ENCODE measurements around the gene USP2.

Gene USP2

DNA sequence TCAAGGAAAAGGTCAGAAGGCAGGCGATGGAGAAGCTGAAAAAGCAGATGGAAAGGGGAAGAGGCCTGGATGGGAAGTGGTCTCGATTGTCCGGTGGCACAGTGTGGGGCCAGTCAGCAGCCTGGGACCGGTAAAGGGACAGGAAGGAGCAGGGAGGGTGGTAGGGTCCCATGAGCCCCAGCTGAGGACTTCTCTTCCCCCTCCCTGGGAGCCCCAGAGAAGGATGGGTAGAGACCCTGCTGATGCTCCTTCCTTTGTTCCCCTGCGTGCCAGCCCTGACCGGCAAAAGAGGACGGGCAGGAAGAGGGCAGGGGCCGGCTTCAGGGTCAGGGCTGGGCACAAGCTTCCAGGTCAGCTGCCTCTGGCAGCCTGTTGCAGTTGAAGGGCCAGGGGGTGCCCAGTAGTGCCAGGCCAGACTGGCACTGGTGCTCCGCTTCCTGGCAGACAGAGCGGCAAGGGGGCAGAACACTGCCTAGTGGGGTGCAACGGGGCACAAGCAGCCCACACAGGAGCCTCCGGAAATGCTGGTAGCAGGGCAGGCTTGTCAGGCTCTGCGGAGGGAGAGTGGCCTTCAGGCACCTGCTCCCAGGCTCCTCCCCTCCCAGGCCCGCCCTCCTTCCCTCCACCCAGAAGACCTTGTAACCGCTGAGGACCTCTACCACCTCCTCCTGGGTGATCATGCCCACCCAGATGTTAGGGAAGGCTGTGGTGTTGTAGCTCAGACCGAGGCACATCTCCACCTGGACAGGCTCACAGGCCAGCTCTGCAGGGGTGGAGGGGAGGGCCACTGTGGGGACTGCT is 40.1 kb downstream of the USP2 start:
- DNase-seq (ENCODE audit: low read depth in 2 of 2), result no peak

DNA sequence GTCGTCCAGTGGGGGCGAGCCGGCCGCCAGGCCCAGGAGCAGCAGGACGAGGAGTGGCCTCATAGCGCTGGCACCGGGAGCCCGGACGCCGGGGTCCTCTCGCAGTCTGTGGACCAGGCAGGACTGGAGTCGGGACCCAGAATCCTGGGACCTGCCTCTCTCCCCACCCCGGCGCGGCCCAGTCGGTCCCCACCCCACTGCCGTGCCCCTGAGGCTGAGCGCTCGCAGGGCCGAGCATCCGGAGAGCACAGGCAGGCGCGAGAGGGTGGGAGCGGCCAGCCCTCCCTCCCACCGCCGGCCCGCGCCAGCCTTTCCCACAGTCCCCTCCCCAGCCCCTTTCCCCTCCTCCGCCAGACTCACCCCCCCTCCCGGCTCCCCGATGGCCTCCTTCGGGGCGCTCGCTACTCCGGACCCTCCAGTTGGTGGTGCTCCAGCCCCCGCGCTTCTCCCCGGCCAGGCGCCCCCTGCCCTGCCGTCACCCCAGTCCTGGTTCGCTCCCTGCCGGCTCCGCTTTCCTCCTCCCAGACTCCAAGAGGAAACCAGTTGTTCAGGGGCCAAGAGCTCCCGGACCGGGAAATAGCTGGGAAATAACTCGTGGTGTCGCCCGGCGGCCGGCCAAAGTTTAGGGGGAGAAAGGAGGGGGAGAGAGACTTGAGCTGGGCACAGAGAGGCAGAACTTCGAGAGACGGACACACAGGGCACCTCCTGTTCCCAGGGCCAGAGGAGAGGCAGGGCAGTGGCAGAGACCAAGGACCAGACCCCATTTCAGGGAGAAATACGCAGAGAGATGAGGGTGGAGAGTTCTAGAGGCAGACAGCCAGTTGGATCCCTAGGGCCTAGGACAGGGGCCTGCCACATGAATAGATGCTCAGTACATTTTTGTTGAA is 40.9 kb downstream of the USP2 start, which contains the start of gene C1QTNF5:
C1QTNF5 (minus strand) TSS at position 549 of the 887 bp plus-strand sequence; CDS start at position 63, 486 bp downstream.
- DNase-seq (ENCODE audit: low read depth in 2 of 2), result no peak

DNA sequence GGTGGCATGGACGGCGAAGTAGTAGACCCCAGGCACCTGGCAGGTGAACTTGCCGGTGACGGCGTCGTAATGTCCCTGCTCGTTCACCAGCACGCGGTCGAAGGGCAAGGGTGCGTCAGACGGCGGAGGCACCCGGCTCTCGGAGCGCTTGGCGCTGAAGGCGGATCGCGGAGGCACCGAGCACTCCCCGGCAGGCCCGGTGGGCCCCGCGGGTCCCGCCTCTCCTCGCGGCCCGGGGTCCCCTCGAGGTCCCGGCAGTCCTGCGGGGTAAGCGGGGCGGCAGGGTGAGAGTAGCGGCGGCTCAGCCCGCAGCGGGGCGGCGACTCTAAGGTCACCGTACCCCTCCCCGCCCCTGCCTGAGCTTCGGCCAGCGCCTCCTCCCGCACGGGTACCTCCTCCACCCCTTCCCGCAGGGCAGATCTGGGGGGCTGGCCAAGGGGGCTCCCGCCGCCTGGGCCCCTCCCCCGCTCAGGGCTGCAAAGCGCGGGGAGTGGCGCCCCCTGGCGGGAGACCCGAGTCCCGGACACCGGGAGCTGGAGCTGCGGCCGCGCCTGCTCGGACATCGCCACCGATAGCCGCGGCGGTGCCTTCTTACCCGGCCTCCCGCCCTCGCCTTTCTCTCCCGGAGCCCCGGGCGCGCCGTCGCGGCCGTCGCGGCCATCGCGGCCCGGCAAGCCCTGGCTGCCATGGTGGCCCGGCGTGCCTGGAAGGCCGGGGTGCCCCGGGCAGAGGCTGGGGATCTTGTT is 41.7 kb downstream of the USP2 start:
- no peak for DNase-seq (ENCODE audit: low read depth in 2 of 2)

DNA sequence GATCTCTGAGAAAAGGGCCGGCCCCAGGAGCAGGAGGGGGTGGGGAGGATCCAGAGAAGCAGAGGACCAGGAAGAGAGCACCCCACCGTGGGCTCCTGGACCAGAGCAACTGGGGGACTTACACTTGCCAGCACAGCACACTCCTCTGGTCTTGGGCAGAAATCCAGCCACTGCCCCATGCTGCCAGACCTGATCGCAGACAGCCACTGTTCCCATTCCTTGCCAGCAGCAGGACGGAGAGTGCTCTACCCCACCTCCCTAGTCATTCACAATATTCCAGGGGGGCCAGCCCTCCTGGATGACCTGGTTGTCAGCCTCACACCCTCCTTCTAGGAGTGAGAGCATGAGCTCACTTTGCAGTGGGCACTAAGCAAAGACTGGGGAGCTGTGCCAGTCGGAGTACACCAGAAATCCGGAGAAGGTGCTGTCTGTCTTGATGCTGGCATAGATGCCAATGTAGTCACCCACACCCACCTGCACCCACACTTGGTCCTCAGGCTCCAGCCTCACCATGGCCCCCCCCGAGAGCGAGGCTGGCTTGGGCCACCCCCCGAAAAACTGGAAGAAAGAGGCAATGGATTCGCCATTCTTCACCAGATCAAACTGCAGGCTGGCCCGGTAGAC is 42.4 kb downstream of the USP2 start:
- DNase-seq (ENCODE audit: low read depth in 2 of 2), result no peak

DNA sequence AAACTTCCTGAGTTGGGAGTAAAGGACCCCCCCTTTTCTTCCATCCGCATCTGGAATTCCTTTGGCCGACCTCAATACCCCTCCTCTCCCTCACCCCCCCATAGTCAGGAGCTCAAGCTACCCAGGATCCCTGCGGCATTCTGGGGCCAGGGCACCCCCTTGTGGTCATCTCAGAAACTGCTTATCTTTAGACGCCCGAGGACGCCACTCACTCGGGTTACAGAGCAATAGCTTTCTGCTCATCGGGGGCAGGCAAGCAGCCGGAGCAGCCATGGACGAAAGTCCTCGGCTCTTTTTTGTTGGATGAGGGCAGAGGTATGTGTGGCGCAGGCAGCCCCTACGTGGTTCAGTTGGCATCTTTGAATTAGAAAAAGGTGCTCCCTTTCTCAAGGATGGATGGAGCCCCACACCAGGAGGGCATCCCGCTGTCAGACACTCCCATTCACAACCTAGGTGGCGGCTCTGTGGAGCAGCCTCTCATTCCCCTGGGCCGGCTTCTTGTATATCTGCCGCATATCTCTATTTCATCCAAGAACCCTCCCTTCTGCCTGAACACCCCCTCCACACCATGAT is 43.1 kb downstream of the USP2 start:
- peak; percentile 70 to 72 for DNase-seq (ENCODE audit: low read depth in 2 of 2)

DNA sequence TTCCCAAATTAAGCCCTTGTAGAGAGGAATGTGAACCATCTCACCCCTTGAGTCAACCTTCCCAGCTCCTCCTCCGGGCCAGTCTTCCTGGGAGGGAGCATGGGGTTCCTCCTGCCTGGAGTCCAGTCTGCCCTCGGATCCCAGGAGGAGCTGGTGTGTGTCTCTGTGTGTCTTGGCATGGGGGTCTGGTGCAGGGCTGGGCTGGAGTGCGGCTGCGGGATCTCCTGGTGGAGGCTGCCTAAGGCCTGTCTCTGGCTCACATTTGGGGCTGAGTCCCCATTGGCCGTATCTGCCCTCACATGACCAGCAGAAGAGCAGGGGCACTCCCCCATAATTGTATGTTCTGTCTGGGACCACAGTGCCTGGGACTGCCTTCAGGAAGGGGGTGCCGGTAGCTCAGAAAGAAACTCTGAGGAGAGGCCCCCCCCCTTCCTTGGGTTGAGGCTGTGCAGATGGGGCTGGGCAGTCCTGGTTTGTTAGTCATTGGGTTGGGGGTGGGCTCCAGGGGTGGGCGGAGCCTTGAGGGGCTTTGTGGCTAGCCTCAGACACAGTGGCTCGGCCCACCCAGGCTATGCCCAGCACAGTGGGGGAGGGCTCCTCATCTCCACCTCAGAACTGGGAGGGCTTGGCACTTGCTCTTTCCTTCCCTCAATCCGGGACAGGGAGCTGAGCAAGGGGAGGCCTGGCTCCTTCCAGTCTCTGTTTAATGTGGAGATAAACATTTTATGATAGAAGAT is 43.7 kb downstream of the USP2 start:
- DNase-seq (ENCODE audit: low read depth in 2 of 2), result peak; percentile 71 to 72

DNA sequence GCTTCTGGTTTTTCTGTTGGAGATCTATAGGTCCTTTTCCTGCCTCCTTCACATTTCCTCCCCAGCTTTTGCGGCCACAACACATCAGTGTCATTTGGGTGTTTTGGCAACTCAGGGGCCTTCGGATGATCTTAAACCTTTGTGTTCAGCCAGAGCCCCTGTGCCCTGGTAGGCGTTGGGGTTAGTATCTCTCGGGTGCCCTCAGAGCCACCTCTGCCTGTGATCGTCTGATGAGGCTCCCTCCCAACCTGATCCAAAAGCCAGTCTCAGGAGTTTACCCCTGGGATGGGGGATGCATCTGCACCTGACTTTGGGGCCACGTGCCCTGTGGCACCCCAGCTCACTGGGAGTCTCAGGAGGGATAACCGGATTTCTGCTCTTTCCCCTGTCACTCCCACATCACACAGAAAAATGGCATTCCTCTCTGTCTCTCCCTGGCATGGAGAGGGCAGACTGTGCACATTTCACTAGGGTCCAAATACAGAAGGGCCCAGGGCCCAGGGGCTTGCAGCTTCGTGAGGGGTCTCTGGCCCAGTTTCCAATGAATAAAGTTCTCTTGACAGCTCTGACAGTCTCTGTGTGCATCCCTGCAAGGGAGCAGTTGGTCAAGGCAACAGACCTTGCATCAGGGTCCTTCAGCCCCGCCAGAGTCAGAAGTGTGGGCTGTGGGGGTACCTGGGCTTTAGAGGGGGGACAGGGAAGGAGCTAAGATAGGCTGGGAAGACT is 44.6 kb downstream of the USP2 start:
- no peak for DNase-seq (ENCODE audit: low read depth in 2 of 2)

DNA sequence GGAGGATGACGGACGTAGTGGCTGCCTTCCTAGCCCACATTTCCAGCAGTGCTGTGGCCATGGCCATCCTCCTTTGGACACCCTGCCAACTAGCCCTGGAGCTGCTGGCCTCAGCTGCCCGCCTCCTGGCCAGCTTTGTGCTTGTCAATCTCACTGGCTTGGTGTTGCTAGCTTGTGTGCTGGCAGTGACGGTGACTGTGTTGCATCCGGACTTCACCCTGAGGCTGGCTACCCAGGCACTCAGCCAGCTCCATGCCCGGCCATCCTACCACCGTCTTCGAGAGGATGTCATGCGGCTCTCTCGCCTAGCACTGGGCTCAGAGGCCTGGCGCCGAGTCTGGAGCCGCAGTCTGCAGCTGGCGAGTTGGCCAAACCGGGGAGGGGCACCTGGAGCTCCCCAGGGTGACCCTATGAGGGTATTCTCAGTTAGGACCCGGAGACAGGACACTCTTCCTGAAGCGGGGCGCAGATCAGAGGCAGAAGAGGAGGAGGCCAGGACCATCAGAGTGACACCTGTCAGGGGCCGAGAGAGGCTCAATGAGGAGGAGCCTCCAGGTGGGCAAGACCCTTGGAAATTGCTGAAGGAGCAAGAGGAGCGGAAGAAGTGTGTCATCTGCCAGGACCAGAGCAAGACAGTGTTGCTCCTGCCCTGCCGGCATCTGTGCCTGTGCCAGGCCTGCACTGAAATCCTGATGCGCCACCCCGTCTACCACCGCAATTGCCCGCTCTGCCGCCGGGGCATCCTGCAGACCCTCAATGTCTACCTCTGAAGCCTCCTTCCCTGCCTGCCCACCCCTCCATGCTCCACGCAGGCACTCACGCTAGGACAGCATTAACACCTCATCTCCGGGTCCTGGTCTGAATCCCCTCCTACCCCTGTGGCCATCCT is 45.6 kb downstream of the USP2 start:
- no peak for DNase-seq (ENCODE audit: low read depth in 2 of 2)

DNA sequence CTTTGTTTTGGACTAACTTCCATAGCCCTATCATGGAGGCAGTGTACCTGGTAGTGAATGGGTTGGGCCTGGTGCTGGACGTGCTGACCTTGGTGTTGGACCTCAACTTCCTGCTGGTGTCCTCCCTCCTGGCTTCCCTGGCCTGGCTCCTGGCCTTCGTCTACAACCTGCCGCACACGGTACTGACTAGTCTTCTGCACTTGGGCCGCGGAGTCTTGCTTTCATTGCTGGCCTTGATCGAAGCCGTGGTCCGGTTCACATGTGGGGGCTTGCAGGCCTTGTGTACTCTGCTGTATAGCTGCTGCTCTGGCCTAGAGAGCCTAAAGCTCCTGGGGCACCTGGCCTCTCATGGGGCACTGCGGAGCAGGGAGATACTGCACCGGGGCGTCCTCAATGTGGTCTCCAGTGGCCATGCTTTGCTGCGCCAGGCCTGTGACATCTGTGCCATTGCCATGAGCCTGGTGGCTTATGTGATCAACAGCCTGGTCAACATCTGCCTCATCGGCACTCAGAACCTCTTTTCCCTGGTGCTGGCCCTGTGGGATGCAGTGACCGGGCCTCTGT is 46.3 kb downstream of the USP2 start:
- DNase-seq (ENCODE audit: low read depth in 2 of 2), result no peak

DNA sequence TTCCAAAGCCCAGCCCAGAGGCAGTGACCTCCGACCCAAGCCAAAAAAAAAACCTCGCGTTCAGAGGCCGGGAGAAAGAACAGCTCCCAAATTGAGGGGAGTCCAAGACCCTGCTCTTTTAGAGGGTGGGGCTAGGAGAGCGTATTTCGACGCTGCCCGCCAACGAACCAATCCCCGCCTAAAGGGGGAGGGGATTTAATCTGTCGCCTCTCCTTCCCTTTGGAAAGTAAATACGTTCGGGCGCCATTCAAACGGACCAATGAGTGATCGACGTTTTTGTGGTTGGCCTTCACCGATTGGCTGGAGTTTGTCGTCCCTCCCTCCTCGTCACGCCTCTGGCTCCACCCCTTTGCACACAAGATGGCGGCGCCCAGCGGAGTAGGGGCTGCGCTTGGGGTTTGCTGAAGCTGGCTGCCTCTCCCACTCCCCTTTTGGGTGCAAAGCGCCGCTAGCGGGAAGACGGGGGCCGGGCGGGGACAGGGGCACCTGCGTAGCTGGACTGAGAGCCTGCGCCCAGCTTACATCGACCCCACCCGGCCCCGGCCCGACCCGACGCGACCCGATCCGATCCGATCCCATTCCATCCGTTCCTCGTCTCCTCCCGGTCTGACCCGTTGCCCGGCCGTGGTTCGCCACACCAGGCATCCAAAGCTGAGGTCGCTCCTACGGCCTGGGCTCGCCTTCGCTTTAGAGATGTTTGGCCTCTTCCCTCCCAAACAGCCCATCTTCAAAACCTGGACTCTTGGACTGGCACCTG is 47.1 kb downstream of the USP2 start, which contains the start of gene RNF26:
RNF26 (plus strand) TSS at position 354 of the 757 bp plus-strand sequence. CDS start 596 bp downstream, outside the sequence.
- DNase-seq (ENCODE audit: low read depth in 2 of 2), result peak; percentile 97

DNA sequence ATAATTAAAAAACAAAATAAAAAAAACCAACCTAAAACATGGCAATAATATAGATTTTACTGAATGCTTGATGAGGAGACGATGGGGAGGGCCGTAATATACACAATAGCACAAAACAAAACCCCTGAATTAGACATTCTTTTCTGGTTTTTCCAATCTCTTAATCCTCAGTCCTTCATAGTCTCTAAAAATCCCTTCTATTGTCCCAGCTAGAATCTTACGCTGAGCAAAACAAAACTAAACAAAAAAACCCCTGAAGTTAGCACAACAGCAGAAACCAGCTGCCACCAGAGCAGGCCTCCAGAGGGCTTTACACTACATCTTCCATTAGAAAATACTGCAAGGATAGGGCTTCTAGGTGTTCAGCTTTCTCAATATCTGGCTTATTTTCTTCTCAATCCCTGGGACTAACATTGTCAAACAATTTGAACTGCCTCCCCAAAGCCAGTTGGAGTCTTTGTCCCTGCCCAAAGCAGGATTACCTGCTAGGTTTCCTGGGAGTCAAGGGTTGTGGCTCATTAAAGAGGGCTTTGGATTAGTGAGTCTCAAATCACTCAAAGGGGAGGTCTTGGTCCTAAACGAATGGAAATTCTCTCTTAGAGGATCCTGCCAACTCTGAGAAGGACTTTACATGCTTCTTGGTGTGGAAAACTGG is 49.3 kb downstream of the USP2 start:
- no peak for DNase-seq (ENCODE audit: low read depth in 2 of 2)

DNA sequence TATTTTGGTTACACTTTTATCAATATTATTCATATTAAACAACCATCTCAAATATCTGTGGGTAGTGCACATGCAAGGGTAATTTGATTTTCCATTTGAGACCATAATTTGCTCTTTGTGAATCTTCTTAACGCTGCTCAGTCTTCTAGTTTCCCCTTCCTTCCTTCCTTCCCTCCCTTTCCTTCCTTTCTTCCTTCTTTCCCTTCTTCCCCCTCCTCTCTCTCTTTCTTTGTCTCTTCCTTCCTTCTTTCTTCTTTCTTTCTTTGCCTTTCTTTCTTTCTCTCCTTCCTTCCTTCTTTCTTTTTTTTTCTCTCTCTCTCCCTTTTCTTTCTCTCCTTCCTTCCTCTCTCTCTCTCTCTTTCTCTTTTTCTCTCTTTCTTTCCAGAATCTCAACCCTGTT is 51.3 kb downstream of the USP2 start:
- no peak for DNase-seq (ENCODE audit: low read depth in 2 of 2)

DNA sequence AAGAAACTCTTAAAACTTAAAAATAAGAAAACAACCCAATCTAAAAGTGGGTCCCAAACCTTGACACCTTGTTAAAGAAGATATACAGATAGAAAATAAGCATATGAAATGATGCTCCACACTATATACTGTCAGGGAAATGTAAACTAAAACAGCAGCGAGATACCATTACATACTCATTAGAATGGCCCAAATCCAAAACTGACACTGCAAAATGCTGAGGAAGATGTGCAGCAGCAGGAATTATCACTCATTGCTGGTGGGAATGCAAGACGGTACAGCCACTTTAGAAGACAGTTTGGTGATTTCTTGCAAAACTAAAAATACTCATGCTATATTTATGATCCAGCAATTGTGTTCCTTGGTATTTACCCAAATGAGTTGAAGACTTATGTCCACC is 52.2 kb downstream of the USP2 start:
- DNase-seq (ENCODE audit: low read depth in 2 of 2), result no peak

DNA sequence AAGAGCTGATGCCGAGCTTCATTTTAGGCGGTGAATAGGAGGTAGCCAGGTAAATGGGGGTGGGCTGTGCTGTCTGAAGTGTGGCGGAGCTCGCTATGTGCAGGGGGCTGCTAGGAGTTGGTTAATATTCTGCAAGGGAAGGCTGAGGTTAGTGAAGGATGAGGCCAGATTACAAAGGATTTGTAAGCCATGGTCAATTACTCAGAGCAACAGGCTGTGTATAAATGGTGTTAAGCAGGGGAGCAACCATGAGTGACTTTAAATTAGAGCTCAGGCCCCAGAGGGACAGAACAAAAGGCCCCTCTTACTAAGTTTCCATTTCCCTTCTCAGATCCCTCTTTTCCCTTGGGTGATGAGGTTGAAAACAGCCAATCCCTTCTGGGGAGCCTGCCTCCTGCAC is 57.3 kb downstream of the USP2 start:
- no peak for DNase-seq (ENCODE audit: low read depth in 2 of 2)

DNA sequence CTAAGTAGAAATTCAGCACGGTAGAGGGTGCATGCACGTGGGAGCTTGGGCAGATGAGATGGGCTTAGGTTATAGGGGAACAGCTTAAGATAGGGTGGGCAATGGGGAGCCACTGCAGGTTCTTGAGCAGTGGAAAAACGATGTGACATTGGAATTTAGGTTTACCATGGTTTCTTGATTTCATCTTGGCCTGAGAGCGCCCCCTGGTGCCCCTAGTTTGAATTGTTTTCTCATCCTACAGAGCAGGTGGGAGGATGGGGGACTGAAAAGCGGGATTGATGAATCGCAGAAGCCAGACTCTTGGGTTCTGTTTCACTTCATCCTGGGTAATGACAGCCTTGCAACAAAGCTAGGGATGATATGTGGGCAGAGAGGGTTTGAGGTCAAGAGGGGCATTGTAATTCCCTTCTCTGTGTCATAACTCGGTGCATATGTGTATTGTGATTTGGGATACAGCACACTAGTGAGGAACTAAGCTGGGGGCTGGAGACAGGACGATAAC is 57.9 kb downstream of the USP2 start:
- DNase-seq (ENCODE audit: low read depth in 2 of 2), result no peak

DNA sequence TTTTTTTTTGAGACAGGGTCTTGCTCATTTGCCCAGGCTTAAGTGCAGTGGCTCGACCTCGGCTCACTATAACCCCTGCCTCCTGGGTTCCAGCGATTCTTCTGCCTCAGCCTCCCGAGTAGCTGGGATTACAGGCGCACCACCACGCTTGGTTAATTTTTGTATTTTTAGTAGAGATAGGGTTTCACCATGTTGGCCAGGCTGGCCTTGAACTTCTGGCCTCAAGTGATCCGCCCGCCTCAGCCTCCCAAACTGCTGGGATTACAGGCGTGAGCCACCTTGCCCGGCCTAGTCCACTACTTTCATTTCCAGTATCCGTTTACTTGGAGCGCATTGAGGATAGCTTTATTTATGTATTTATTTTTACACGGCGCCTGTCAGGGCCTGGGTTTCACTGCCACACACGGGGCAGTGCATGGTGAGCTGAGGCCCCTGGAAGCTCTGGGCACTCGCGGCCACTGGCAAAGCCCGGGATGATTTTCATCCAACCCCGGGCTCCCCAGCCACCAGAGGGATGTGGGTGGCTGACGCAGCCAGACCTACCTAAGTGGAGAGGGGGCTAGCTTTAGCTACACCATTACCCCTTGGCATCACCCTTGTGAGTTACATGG is 58.5 kb downstream of the USP2 start:
- no peak for DNase-seq (ENCODE audit: low read depth in 2 of 2)

DNA sequence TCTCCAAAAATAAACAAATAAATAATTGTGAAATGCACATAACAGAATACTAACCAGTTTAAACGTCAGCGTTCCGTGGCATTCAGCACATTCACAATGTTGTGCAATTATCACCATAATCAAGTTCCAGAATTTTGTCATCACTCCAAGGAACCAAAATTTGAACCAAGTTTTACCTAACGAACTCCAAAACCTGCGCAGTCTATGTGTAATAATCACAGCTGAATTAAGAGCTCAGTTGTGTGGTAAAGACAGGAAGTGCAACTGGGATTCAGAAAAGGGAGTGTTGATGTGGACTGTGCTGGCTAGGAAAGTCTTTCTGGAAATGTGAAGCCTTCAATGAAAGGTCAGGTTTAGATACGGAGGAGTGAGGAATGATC is 59.1 kb downstream of the USP2 start:
- DNase-seq (ENCODE audit: low read depth in 2 of 2), result no peak
